Endodermal cell (in vitro differentiated cells): ENCODE measurements around the gene RSRC2. TPM values are rescaled to one million over a fixed set of nuclear protein-coding genes. Genes with fewer than 3 reads are reported as not detected.
"Not testable (repeated sequence)": the region's sequence is repeated elsewhere in the genome, so short reads cannot be mapped to it uniquely, and the experiment has no call there.

ENCODE experiments used
- DNase-seq: peaks from one replicate; pipeline ENCODE4 v3.0.0-alpha.2; 2017
- H3K27ac ChIP-seq: 2 replicates; pipeline ENCODE4 v1.5.1; 2013; ENCODE audit warnings: mild to moderate bottlenecking, low read depth, low read length, moderate library complexity
- H3K27me3 ChIP-seq: 2 replicates; pipeline ENCODE4 v1.6.1; 2013; ENCODE audit warnings: mild to moderate bottlenecking, low read length, moderate library complexity; ENCODE audit not compliant: insufficient read depth, control insufficient read depth, poor library complexity, severe bottlenecking
- H3K36me3 ChIP-seq: 2 replicates; pipeline ENCODE4 v1.7.0; 2013; ENCODE audit warnings: mild to moderate bottlenecking, low read length, moderate library complexity; ENCODE audit not compliant: control insufficient read depth, insufficient read depth
- H3K4me1 ChIP-seq: one replicate; pipeline ENCODE4 v1.7.0; 2013; ENCODE audit warnings: low read length; ENCODE audit not compliant: control insufficient read depth, insufficient read depth
- H3K4me3 ChIP-seq: 2 replicates; pipeline ENCODE4 v1.5.1; 2013; ENCODE audit warnings: mild to moderate bottlenecking, low read length, moderate library complexity
- H3K9ac ChIP-seq: 2 replicates; pipeline ENCODE4 v1.6.1; 2013; ENCODE audit warnings: mild to moderate bottlenecking, low read length, moderate library complexity; ENCODE audit not compliant: poor library complexity, severe bottlenecking; ENCODE audit errors: extremely low read depth
- H3K9me3 ChIP-seq: 2 replicates; pipeline ENCODE4 v1.6.1; 2013; ENCODE audit warnings: mild to moderate bottlenecking, low read length, moderate library complexity; ENCODE audit not compliant: control insufficient read depth
- H3K27ac Mint-ChIP-seq: 2 replicates; pipeline ENCODE4 v1.8.0; 2020; ENCODE audit warnings: mixed read lengths
- H3K27me3 Mint-ChIP-seq: 2 replicates; pipeline ENCODE4 v1.8.0; 2021; ENCODE audit warnings: mild to moderate bottlenecking, mixed read lengths; ENCODE audit not compliant: insufficient read depth
- H3K36me3 Mint-ChIP-seq: 2 replicates; pipeline ENCODE4 v1.8.0; 2020; ENCODE audit warnings: low read depth, mixed read lengths
- H3K4me1 Mint-ChIP-seq: 2 replicates; pipeline ENCODE4 v1.8.0; 2020; ENCODE audit warnings: mixed read lengths
- H3K4me3 Mint-ChIP-seq: 2 replicates; pipeline ENCODE4 v1.8.0; 2020; ENCODE audit warnings: mild to moderate bottlenecking, moderate library complexity, mixed read lengths
- H3K9me3 Mint-ChIP-seq: 2 replicates; pipeline ENCODE4 v1.8.0; 2020; ENCODE audit warnings: mild to moderate bottlenecking, mixed read lengths
- CTCF ChIP-seq: fragments of 200-600 bp; sonication (generic); conservative IDR thresholded peaks from 2 replicates; pipeline ENCODE4 v1.5.0; 2021; ENCODE audit warnings: antibody characterized with exemption, mild to moderate bottlenecking
- WGBS, 2 experiments: methylation state at CpG; one replicate each; pipeline versions ENCODE4 v1.1.5 to v1.1.7; 2013; ENCODE audit warnings: missing lambda C conversion rate in 2 of 2, mixed read lengths in 1 of 2; ENCODE audit not compliant: insufficient coverage in 1 of 2, insufficient read length in 1 of 2; 5-methylcytosine and 5-hydroxymethylcytosine counted together
- total RNA-seq, 2 donors: library from RNA; stranded (reverse); fragmentation: NEBNext Ultra II Directional in 1 of 2; extraction: Animal tissue kit (Norgen Biotek cat#: 25700) in 1 of 2; gene quantifications; 2 replicates in 1 of 2; 3 replicates in 1 of 2; pipeline ENCODE4 v1.2.1, GENCODE V29; 2021

Gene RSRC2
- total RNA-seq, 2 donors from 2014 or later, result 88.1 to 111 TPM

GRCh38 chr12:122513660-122514059 lies 13.1 kb downstream of the RSRC2 start:
- peaks cover 98% of the 10 kb centered on the region for H3K36me3 ChIP-seq
- no peaks in the 10 kb centered on the region for H3K9me3 Mint-ChIP-seq
- DNase-seq, result peak; percentile 45
- H3K4me3 ChIP-seq, result no peak overlapping the region
- H3K27me3 ChIP-seq, result no peaks in the 10 kb centered on the region
- WGBS, 2 experiments, result 95 to 98% methylated on average over 4 of the region's 4 CpGs
- H3K27me3 Mint-ChIP-seq, result no peaks in the 10 kb centered on the region
- no peak overlapping the region for H3K9ac ChIP-seq
- H3K27ac Mint-ChIP-seq, result peak overlapping the region; percentile 55
- no peaks in the 10 kb centered on the region for H3K4me1 ChIP-seq
- H3K4me1 Mint-ChIP-seq, result no peaks in the 10 kb centered on the region
- H3K36me3 Mint-ChIP-seq, result peaks cover 93% of the 10 kb centered on the region
- no peak overlapping the region for H3K4me3 Mint-ChIP-seq
- TF ChIP-seq CTCF, result no peak
- H3K27ac ChIP-seq, result no peak overlapping the region
- no peaks in the 10 kb centered on the region for H3K9me3 ChIP-seq

GRCh38 chr12:122513028-122513427 lies 13.7 kb downstream of the RSRC2 start:
- H3K4me3 Mint-ChIP-seq, H3K9ac ChIP-seq, H3K27me3 ChIP-seq, H3K27ac ChIP-seq, H3K4me1 Mint-ChIP-seq, H3K4me1 ChIP-seq, H3K27me3 Mint-ChIP-seq, H3K27ac Mint-ChIP-seq, H3K4me3 ChIP-seq, H3K9me3 Mint-ChIP-seq, DNase-seq, H3K9me3 ChIP-seq: not testable (repeated sequence)
- peaks cover 98% of the 10 kb centered on the region for H3K36me3 ChIP-seq
- WGBS, 2 experiments, result 96% methylated on average over 2 of the region's 3 CpGs; no CpG with 5 or more reads in 1 of the 2 experiments
- H3K36me3 Mint-ChIP-seq, result peaks cover 92% of the 10 kb centered on the region

GRCh38 chr12:122508163-122508562 lies 18.6 kb downstream of the RSRC2 start:
- H3K27ac Mint-ChIP-seq, result no peak overlapping the region
- no peak overlapping the region for H3K4me3 Mint-ChIP-seq
- no peaks in the 10 kb centered on the region for H3K4me1 ChIP-seq
- H3K9me3 Mint-ChIP-seq, result no peaks in the 10 kb centered on the region
- no peaks in the 10 kb centered on the region for H3K9me3 ChIP-seq
- no peak overlapping the region for H3K27ac ChIP-seq
- peaks cover 98% of the 10 kb centered on the region for H3K36me3 ChIP-seq
- no peak for DNase-seq
- H3K9ac ChIP-seq, result no peak overlapping the region
- TF ChIP-seq CTCF, result no peak
- peaks cover 87% of the 10 kb centered on the region for H3K36me3 Mint-ChIP-seq
- 95% methylated on average over 5 of the region's 5 CpGs for WGBS, 2 experiments
- no peak overlapping the region for H3K4me3 ChIP-seq
- no peaks in the 10 kb centered on the region for H3K27me3 ChIP-seq
- H3K4me1 Mint-ChIP-seq, result no peaks in the 10 kb centered on the region
- no peaks in the 10 kb centered on the region for H3K27me3 Mint-ChIP-seq

- H3K4me3 Mint-ChIP-seq, result no peak overlapping the region
- 85 to 96% methylated on average over 4 to 5 of the region's 5 CpGs for WGBS, 2 experiments
- Histone ChIP-seq H3K36me3 (peaks cover 86% of the 10 kb centered on the region), H3K27me3 (no peaks in the 10 kb centered on the region), H3K9ac (no peak overlapping the region), H3K9me3 (no peaks in the 10 kb centered on the region), H3K4me3 (no peak overlapping the region), H3K27ac (no peak overlapping the region), H3K4me1 (no peaks in the 10 kb centered on the region)
- H3K9me3 Mint-ChIP-seq, result no peaks in the 10 kb centered on the region
- no peak overlapping the region for H3K27ac Mint-ChIP-seq
- no peaks in the 10 kb centered on the region for H3K27me3 Mint-ChIP-seq
- H3K4me1 Mint-ChIP-seq, result no peaks in the 10 kb centered on the region
- no peak for DNase-seq
- H3K36me3 Mint-ChIP-seq, result peaks cover 86% of the 10 kb centered on the region
- no peak for TF ChIP-seq CTCF
Observed at GRCh38 chr12:122506393-122506938, 20.3 kb downstream of the RSRC2 start.
